Activated CD4-positive, alpha-beta T cell treated with anti-CD3 and anti-CD28 coated beads, Interleukin-2, Interleukin-4, amounts not matched to agents 100 ng/mL and 50 ng/mL, durations not matched to agents 16 hours and 8 hours (primary cell): Measurements from ENCODE around the gene MEDAG.

Experiments used
- DNase-seq: peaks from one replicate; pipeline ENCODE4 v3.0.0-alpha.2; 2020; ENCODE audit warnings: low spot score

The MEDAG gene

GRCh38 chr13:30905932-30906383, at the start of gene MEDAG:
Gene MEDAG, plus strand, starts transcription at chr13:30906271. Its CDS starts 245 bp downstream, at chr13:30906516.
- no peak for DNase-seq

DNA sequence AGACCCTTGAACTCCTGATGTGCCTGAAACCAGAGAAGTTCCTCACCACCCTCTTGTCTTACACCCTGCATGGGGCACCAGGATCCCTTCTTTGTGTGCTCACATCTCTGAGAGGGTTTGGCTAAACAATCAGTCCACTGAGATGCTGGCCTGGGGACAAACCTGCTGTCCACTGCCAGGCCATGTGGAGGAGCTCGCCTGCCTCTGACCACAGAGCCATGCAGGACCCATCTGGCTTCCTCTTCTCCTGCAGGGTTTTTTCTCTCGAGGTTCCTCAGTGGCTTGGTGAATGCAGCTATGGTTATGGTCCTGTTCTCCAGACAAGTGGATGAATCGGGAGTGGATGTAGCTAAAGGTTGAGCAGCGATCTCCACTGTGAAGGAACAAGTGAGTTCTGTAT, 49.1 kb upstream of the MEDAG start:
- no peak for DNase-seq

DNA sequence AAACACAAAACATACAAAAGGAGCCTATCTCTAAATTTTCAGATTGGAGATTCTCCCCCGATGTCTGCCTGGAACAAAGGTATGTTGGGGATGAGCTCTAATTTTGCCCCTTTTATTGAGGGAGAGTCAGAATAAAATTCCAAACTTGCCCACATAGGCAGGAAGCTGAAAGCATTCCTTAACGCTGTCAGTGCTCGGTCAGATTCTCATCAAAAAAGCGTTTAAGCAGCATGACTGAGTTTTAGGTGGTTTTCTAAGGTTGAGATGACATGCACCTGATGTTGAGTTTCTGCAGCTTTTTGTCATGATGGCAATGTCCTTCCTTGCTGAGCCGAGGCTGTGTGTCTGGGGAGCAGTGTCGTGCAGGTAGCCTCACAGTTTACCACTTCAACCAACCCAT, 48.4 kb upstream of the MEDAG start:
- DNase-seq: no peak

DNA sequence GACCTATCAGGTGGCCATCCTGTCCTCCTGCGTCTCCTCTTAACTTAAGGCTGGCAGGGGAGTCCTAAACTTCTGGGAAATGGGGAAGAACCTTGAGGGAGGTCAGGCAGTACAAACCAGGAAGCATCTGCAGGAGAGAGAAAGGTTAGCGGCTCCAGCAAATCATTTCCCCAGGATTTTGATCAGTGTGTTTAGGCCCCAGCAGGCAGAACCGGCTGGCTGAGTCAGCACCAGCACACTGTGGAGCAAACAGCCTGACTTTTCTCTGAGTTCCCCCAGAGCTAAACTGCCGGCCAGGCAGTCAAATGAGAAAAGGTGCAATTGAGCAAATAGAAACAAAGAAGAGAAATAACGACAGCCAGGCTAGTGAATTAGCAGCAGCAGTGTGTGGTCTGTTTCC, 46.7 kb upstream of the MEDAG start:
- no peak for DNase-seq

GRCh38 chr13:30861163-30861562, 44.9 kb upstream of the MEDAG start:
- no peak for DNase-seq

DNA sequence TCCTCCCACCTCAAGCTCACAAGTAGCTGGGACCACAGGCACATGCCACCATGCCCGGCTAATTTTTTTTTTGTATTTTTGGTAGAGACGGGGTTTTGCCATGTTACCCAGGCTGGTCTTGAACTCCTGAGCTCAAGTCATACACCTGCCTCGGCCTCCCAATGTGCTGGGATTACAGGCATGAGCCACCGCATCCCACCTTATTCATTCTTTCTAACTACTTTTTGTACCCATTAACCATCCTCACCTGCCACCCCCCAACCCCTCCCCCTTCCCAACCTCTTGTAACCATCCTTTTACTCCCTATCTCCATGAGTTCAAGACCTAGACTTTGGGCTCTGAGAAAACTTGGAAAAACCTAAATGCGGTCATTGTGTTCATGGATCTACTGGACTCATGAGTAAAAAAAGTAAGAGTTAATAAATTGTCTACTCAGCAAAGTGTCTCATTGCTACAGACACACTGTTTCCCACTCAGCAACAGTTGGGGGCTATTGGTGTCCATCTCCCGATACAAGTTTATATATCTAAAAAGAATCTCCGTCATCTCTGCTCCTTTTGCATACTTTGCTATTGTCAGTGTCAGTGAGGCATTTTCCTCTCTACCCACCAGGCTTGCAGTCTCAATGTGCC, 44.1 kb upstream of the MEDAG start:
- DNase-seq: no peak

- no peak for DNase-seq
Observed at GRCh38 chr13:30862707-30863106, 43.4 kb upstream of the MEDAG start.

DNA sequence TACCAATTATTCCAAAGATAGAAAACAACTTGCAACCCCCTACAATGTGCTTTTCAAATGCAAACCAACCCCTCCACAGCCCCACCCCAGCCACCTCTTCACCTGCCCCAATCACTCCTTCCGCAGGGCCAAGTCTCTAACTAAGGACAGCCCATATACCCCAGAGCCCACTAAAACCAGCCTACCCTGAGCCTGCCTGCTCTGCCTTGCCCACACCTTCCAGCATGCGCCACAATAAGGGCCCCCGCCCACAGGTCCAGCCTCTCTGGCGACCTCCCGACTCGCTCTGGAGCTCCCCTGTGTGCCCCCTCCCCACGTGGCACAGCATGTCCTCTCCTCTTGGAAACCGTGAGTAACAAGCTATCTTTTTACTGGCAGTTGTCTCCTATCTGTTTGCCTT, 42.8 kb upstream of the MEDAG start:
- no peak for DNase-seq

- no peak for DNase-seq
Observed at GRCh38 chr13:30863796-30864195, 42.3 kb upstream of the MEDAG start.

DNA sequence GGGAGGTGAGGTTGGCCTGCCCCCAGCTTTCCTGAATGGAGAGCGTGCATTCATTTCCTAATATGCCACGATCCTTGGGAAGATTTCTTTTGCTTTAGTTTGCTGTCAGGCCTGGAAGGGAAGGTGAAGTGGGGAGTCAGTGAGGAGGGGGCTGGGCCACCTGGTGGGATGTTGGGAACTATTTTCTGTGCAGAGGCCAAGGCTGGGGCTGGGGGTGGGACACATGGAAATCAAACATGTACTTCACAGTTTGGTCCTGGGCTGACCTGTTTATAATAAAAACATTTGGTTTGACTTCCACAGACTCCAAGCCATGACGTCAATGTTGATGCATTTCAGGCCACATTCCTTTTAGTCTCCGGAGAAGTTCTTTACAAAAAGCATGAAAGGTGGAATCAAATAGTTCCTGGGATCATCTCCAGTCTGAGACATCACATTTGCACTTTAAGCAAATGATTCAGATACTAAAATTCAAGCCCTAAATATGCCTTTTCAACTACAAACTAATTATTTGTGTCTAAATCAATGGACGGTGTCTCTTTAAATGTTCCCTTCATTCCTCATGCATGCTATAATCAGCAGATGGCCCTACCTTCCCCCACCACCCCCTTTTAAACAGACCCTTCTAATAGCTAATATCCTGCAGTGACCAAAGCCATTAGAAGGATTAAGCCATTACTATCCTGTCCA, 41.5 kb upstream of the MEDAG start:
- no peak for DNase-seq

DNA sequence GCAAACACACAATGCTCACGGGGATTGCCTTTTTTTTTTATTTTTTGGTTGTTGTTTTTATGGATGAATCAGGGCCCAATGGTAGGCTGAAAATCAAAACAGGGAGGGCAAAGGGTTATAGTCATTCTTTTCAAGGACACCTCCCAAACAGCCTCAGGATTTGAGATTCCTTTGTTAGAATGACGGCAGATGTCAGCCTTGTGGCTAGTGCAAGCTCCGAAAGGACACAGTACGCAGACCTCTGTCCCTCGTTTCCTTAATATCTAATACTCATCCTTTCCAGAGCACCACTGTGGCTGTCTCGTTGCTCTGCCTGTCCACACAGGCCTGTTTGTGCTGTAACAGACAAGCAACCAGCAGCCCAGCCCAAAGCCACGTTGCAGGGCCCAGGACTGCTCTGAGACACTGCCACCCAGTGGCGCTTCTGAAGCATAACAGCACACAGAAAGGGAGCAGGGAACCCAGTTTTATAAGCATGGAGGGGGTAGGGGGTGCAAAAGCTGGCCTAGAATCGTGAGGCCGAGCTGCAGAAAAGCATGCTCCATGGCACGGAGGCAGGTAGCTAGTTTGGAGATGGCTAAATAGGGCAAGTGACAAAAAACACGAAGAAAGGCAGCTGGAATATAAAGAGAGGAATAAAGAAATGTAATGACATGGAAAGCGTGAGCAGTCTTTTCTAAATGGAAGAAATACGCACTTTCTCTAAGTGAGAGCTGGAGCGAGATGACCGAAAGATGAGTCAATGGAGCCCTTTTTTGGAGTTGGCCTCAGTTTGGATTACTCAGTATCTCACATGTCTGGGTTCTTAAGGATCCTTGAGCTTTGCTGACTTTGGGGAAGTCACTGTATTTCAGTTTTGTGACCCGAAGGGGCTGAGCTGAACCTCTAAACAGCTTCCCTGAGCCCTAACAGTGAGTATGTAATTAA, 40.7 kb upstream of the MEDAG start:
- peak; percentile 65 for DNase-seq

DNA sequence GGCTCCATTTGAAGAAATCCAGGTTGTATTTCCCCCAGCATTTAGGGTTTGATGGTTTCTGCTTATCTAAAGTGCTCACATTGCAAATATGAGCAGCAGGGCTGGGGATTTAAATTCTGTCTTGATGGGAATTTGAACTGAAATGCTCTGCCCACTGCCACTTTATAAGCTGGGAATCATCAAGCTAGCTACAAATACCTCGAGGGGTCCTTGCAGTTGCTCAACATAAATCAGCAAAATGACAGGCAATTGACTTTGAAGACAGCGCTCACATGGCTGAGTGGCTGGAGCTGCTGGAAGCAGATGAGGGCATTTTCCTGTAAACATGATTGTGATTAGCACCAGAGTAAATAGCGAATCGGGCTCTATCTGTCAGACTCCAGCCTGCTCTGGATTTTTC, 39.4 kb upstream of the MEDAG start:
- no peak for DNase-seq

GRCh38 chr13:30867089-30867669, 38.9 kb upstream of the MEDAG start:
- no peak for DNase-seq

- no peak for DNase-seq
Observed at GRCh38 chr13:30868799-30869470, 37.1 kb upstream of the MEDAG start.

DNA sequence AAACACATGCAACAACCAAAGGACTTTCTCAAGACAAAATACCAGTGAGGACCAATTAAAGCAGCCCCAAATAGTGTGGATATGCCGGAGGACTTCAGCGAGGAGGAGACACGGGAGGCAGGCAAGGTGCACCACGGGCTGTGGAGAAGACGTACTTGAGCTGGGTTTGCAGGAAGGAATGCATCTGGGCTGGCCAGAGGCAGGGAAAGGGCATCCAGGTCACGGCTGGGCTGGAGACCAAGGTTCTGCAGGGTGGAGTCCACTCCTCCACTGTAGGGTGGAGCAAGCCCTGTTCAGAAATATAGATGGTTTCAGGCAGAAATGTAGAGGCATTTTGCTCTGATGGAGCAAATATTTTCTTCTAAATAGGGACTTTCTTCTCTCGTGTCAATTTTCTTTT, 36.6 kb upstream of the MEDAG start:
- no peak for DNase-seq

- peak; percentile 17 for DNase-seq
Observed at GRCh38 chr13:30870049-30870884, 35.8 kb upstream of the MEDAG start.

- no peak for DNase-seq
Observed at GRCh38 chr13:30870916-30871587, 35.0 kb upstream of the MEDAG start.

DNA sequence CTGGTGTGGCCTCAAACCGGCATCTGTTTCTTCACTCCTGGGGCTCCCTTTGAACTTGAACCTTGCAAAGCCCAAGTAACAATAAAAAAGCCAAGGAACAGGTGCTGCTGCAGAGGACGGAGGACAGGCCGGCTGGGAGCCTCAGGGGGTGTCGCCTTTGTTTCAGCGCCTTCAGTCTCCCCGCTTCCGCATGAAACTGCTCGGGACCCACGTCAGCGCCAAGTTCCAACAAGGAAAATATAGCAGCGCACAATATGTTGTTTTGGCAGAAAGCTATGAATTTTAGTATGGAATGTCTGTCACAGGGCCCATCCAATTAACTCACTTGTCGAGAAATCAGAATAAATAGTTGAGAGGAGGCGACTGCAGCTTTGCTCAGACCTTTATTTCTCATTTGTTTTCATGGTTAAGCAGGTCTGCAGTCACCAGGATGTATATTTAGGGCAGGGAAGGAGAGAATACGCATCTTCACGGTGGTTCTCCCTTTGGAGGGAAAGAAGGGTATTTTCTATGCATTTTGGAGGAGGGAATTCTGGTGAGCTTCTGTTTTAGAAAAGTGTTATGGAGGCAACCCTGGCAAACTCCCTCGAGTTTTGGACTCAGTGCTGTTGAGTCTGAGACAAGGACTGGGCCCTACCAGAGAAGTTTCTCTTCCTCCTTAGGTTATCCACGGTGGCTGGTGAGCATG, 34.3 kb upstream of the MEDAG start:
- DNase-seq: no peak

DNA sequence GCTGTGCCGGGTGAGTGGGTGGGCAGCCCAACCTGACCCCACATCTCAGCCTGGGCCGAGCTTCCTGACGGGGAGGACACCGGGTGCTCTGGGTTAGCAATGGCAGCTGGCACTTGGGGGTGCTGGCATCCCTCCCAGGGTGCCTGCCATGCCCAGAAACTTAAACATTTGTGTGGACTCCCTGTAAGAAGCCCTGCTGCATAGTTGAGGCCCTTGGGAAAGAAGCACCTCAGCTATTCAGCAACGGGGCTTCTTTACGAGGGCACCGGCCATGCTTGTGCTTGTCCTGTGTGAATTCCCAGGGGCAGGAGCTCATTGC, 33.8 kb upstream of the MEDAG start:
- no peak for DNase-seq
